IMR-90 (cell line): ENCODE results near the gene RAB40C. TPM values are rescaled to one million over a fixed set of nuclear protein-coding genes. Genes with fewer than 3 reads are reported as not detected.

ENCODE experiments used
- ATAC-seq: fragments of 200-7000 bp; cut with Tn5 transposase; 2 replicates; pipeline ENCODE4 v1.9.1; 2020; ENCODE audit warnings: low read depth, mild to moderate bottlenecking, moderate library complexity
- BruUV-seq: library from RNA; stranded (reverse); fragments of 400-500 nt; replicated peaks from 2 replicates; lab custom pipeline; 2021; lab: Mats Ljungman, UMichigan
- CTCF ChIA-PET: fragments of 300-600 bp; formaldehyde crosslinking; extraction: SDS; loops from one replicate; lab custom pipeline; 2021; ENCODE audit warnings: antibody characterized with exemption; lab: Yijun Ruan, JAX
- POLR2A ChIA-PET: fragments of 300-600 bp; sonication (Branson Sonifier 250); formaldehyde crosslinking; loops from one replicate; lab custom pipeline; 2022; ENCODE audit warnings: antibody characterized with exemption; ENCODE audit not compliant: unreplicated experiment; lab: Charles Lee
- DNase-seq: peaks from one replicate; pipeline ENCODE4 v3.0.0; 2013
- H2AFZ ChIP-seq: replicated peaks from 2 replicates; pipeline ENCODE3; 2013; ENCODE audit warnings: low read length, mild to moderate bottlenecking; ENCODE audit not compliant: poor library complexity
- H2AK5ac ChIP-seq: 2 replicates; pipeline ENCODE4 v1.6.1; 2013; ENCODE audit warnings: low read depth, low read length, inconsistent platforms
- H2AK9ac ChIP-seq: replicated peaks from 2 replicates; pipeline ENCODE3; 2013; ENCODE audit warnings: mild to moderate bottlenecking, low read depth, low read length, moderate library complexity; ENCODE audit not compliant: poor library complexity
- H2BK120ac ChIP-seq: 2 replicates; pipeline ENCODE4 v1.6.1; 2013; ENCODE audit warnings: low read depth, low read length, inconsistent platforms
- H2BK15ac ChIP-seq: 3 replicates; pipeline ENCODE4 v1.6.1; 2013; ENCODE audit warnings: low read depth, low read length, inconsistent platforms
- H2BK20ac ChIP-seq: 2 replicates; pipeline ENCODE4 v1.6.1; 2013; ENCODE audit warnings: low read depth, mild to moderate bottlenecking, inconsistent platforms, low read length, moderate library complexity
- H2BK5ac ChIP-seq: 2 replicates; pipeline ENCODE4 v1.6.1; 2013; ENCODE audit warnings: mild to moderate bottlenecking, low read depth, low read length, inconsistent platforms; ENCODE audit not compliant: poor library complexity, severe bottlenecking
- H3K14ac ChIP-seq: replicated peaks from 2 replicates; pipeline ENCODE4 v1.6.1; 2013; ENCODE audit warnings: low read depth, low read length, inconsistent platforms
- H3K18ac ChIP-seq: 2 replicates; pipeline ENCODE4 v1.6.1; 2013; ENCODE audit warnings: low read depth, low read length, control low read depth
- H3K23ac ChIP-seq: 2 replicates; pipeline ENCODE4 v1.6.1; 2013; ENCODE audit warnings: low read depth, low read length, inconsistent platforms
- H3K27ac ChIP-seq: 2 replicates; pipeline ENCODE4 v1.5.1; 2013; ENCODE audit warnings: mild to moderate bottlenecking, control low read depth, low read length; ENCODE audit not compliant: insufficient read depth
- H3K27me3 ChIP-seq: 2 replicates; pipeline ENCODE4 v1.6.1; 2013; ENCODE audit warnings: low read length; ENCODE audit not compliant: control insufficient read depth, insufficient read depth
- H3K36me3 ChIP-seq: 2 replicates; pipeline ENCODE4 v1.6.1; 2013; ENCODE audit warnings: low read length, mixed read lengths; ENCODE audit not compliant: control insufficient read depth, insufficient read depth
- H3K4ac ChIP-seq: 2 replicates; pipeline ENCODE4 v1.6.1; 2013; ENCODE audit warnings: low read depth, low read length, inconsistent platforms
- H3K4me1 ChIP-seq: 2 replicates; pipeline ENCODE4 v1.6.1; 2013; ENCODE audit warnings: low read length, mixed read lengths; ENCODE audit not compliant: control insufficient read depth, insufficient read depth
- H3K4me2 ChIP-seq: 2 replicates; pipeline ENCODE4 v1.6.1; 2013; ENCODE audit warnings: low read depth, mild to moderate bottlenecking, control low read depth, low read length, moderate library complexity
- H3K4me3 ChIP-seq: 2 replicates; pipeline ENCODE4 v1.5.1; 2013; ENCODE audit warnings: low read depth, mild to moderate bottlenecking, control low read depth, low read length, moderate library complexity; ENCODE audit not compliant: insufficient read depth
- H3K56ac ChIP-seq: 2 replicates; pipeline ENCODE4 v1.6.1; 2013; ENCODE audit warnings: low read length, inconsistent platforms; ENCODE audit not compliant: insufficient read depth; ENCODE audit errors: extremely low read depth
- H3K79me1 ChIP-seq, 2 experiments: 2 replicates each; pipeline ENCODE4 v1.6.1; 2013; ENCODE audit warnings: low read length in 2 of 2, inconsistent platforms in 1 of 2, low read depth in 1 of 2
- H3K9ac ChIP-seq: 2 replicates; pipeline ENCODE4 v1.6.1; 2013; ENCODE audit warnings: low read depth, low read length, control low read depth
- H3K9me1 ChIP-seq: 2 replicates; pipeline ENCODE4 v1.6.1; 2013; ENCODE audit warnings: low read length, inconsistent platforms; ENCODE audit not compliant: insufficient read depth
- H3K9me3 ChIP-seq: 2 replicates; pipeline ENCODE4 v1.6.1; 2013; ENCODE audit warnings: low read length; ENCODE audit not compliant: control insufficient read depth, insufficient read depth
- H4K20me1 ChIP-seq: 2 replicates; pipeline ENCODE4 v1.6.1; 2013; ENCODE audit warnings: low read length, inconsistent platforms; ENCODE audit not compliant: insufficient read depth
- H4K5ac ChIP-seq: 2 replicates; pipeline ENCODE4 v1.6.1; 2013; ENCODE audit warnings: mild to moderate bottlenecking, low read depth, low read length, control low read depth
- H4K8ac ChIP-seq, 2 experiments: 2 replicates each; pipeline ENCODE4 v1.6.1; 2013; ENCODE audit warnings: low read depth in 2 of 2, low read length in 2 of 2, control low read depth in 1 of 2, inconsistent platforms in 1 of 2
- H4K91ac ChIP-seq: 2 replicates; pipeline ENCODE4 v1.6.1; 2013; ENCODE audit warnings: low read depth, low read length, inconsistent platforms; ENCODE audit not compliant: insufficient read depth
- CEBPB ChIP-seq: IDR thresholded peaks from 2 replicates; pipeline ENCODE4 v1.6.1; 2012; ENCODE audit warnings: low read depth, low read length, improper control_type of control experiment
- MAZ ChIP-seq: IDR thresholded peaks from 2 replicates; pipeline ENCODE4 v1.6.1; 2012; ENCODE audit warnings: low read depth, mild to moderate bottlenecking, low read length, improper control_type of control experiment, moderate library complexity, borderline replicate concordance
- MXI1 ChIP-seq: IDR thresholded peaks from 2 replicates; pipeline ENCODE4 v1.6.1; 2012; ENCODE audit warnings: low read depth, mild to moderate bottlenecking, low read length, moderate library complexity, borderline replicate concordance
- NFE2L2 ChIP-seq: fragments of 150-350 bp; IDR thresholded peaks from 2 replicates; pipeline ENCODE4 v1.6.1; 2016; ENCODE audit warnings: low read depth, mild to moderate bottlenecking, low read length
- POLR2A ChIP-seq: IDR thresholded peaks from 2 replicates; pipeline ENCODE4 v1.6.1; 2012; ENCODE audit warnings: mild to moderate bottlenecking, low read depth, low read length
- RFX5 ChIP-seq: IDR thresholded peaks from 2 replicates; pipeline ENCODE4 v1.8.0; 2012; ENCODE audit warnings: low read depth, mild to moderate bottlenecking, low read length, moderate library complexity
- WGBS, 2 experiments: methylation state at CpG; one replicate each; pipeline versions ENCODE4 v1.1.5 to v1.1.7; 2013; ENCODE audit warnings: missing lambda C conversion rate in 2 of 2; ENCODE audit not compliant: insufficient read length in 1 of 2; ENCODE audit errors: extremely low coverage in 2 of 2; 5-methylcytosine and 5-hydroxymethylcytosine counted together
- dilution Hi-C: fragments of 300-500 bp; cut with HindIII; formaldehyde crosslinking; loops from one replicate; pipeline ENCODE4 v1.14.3; 2018; ENCODE audit warnings: low sequenced_read_pairs; ENCODE audit not compliant: unreplicated experiment
- in situ Hi-C: fragments of 300-500 bp; cut with MboI; formaldehyde crosslinking; loops from 3 replicates; pipeline ENCODE4 v1.14.3; 2019; ENCODE audit warnings: low sequenced_read_pairs, inconsistent platforms, mixed read lengths
- intact Hi-C: fragments of 100-400 bp; cut with micrococcal nuclease; formaldehyde crosslinking; loops from 2 replicates; pipeline ENCODE4 v1.10.0; 2022
- polyA plus RNA-seq, 3 experiments: library from polyadenylated mRNA; depleted of rRNA; stranded (reverse); fragments of >200 nt; gene quantifications; 2 replicates each; pipeline ENCODE4 v1.2.3, GENCODE V29; 2012; ENCODE audit warnings: low replicate concordance in 1 of 3
- total RNA-seq: library from RNA; depleted of rRNA; stranded (reverse); fragments of >200 nt; gene quantifications from 2 replicates; pipeline ENCODE4 v1.2.3, GENCODE V29; 2012
- TF ChIP-seq, protein P1 (sequence below): conservative IDR thresholded peaks from 2 replicates; pipeline ENCODE4 v1.5.1; 2012; ENCODE audit warnings: mild to moderate bottlenecking, low read depth, low read length, improper control_type of control experiment
- TF ChIP-seq, protein P2 (sequence below): fragments of 150-350 bp; IDR thresholded peaks from 2 replicates; pipeline ENCODE4 v1.6.1; 2017; ENCODE audit warnings: mild to moderate bottlenecking, antibody characterized with exemption, low read length, low read depth

Gene RAB40C
- total and polyA plus RNA-seq, 2 of the 4 experiments (the other 2 are of a cell fraction), result 6.8 to 13.7 TPM

DNA sequence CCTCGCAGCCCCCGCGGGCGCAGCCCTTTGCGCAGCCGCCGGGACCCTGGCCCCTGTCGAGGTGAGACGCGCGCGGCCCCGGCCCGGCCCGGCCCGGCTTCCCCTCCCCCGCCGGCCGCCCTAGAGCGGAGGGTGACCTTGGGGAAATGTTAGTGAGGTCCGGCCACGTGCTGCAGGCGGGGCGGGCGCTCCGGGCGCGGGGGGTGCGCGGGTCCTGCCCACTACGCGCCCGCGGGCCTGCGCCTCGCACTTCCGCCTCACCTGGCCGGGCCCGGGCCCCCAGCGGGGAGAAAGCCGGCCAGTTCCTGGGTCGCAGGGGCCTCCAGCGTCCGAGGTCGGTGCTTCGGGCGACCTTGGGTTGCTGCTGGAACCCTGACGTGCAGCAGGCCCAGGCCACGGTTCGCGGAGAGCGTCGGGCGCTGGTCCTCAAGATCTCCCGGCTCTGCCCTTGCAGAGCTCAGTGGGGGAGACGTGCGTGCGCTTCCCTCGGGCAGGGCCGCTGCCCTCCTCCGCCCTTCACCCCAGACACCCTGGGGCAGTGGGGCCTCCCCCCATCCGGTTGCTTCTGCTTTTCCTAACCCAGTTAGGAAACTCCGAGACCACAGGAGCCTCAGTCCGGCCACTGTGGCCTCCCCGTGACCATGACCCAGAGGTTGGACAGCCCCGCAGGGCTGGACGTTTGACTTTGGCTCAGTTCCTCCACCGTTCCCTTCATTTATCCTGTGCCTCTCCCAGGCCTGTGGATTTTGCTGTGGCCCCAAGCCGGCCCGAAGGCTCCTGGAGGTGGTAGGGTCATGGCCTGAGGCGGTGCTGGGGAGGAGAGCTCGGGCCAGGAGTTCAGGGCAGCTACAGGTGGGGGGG, 52.6 kb downstream of the RAB40C start:
- TF ChIP-seq NFE2L2 (no peak), MAZ (no peak), MXI1 (peak; percentile 66; the same call in 1 of the 2 replicates), POLR2A (no peak), CEBPB (no peak), RFX5 (no peak)
- TF ChIP-seq, protein P1, sequence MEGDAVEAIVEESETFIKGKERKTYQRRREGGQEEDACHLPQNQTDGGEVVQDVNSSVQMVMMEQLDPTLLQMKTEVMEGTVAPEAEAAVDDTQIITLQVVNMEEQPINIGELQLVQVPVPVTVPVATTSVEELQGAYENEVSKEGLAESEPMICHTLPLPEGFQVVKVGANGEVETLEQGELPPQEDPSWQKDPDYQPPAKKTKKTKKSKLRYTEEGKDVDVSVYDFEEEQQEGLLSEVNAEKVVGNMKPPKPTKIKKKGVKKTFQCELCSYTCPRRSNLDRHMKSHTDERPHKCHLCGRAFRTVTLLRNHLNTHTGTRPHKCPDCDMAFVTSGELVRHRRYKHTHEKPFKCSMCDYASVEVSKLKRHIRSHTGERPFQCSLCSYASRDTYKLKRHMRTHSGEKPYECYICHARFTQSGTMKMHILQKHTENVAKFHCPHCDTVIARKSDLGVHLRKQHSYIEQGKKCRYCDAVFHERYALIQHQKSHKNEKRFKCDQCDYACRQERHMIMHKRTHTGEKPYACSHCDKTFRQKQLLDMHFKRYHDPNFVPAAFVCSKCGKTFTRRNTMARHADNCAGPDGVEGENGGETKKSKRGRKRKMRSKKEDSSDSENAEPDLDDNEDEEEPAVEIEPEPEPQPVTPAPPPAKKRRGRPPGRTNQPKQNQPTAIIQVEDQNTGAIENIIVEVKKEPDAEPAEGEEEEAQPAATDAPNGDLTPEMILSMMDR, result no peak
- TF ChIP-seq, protein P2, sequence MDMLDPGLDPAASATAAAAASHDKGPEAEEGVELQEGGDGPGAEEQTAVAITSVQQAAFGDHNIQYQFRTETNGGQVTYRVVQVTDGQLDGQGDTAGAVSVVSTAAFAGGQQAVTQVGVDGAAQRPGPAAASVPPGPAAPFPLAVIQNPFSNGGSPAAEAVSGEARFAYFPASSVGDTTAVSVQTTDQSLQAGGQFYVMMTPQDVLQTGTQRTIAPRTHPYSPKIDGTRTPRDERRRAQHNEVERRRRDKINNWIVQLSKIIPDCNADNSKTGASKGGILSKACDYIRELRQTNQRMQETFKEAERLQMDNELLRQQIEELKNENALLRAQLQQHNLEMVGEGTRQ, result peak; percentile 62
- Histone ChIP-seq H3K27me3 (no peaks in the 10 kb centered on the region), H3K9me1 (peaks cover 10% of the 10 kb centered on the region; the same call in 1 of the 2 replicates), H2BK15ac (no peak overlapping the region), H3K9me3 (no peaks in the 10 kb centered on the region), H3K4me3 (peak overlapping the region; percentile 100), H3K56ac (no peak overlapping the region), H3K4me1 (peaks cover 11% of the 10 kb centered on the region), H4K5ac (peak overlapping the region; percentile 55), H3K27ac (peak overlapping the region; percentile 37; the same call in 1 of the 2 replicates), H3K36me3 (no peaks in the 10 kb centered on the region), H2BK120ac (no peak overlapping the region), H2AK9ac (peak overlapping the region; percentile 91), H2BK20ac (no peak overlapping the region), H2AFZ (peak overlapping the region; percentile 90), H4K20me1 (no peaks in the 10 kb centered on the region; the same call in 1 of the 2 replicates), H2BK5ac (peak overlapping the region; percentile 13), H3K14ac (peak overlapping the region; percentile 6; the same call in 1 of the 2 replicates), H4K91ac (no peak overlapping the region; the same call in 1 of the 2 replicates), H3K4me2 (peak overlapping the region; percentile 76), H3K4ac (no peak overlapping the region), H2AK5ac (peak overlapping the region; percentile 24), H3K79me1 (peaks cover 3 to 37% of the 10 kb centered on the region in 2 experiments; a peak in 2 of 4 replicates), H3K18ac (no peak overlapping the region), H3K9ac (peak overlapping the region; percentile 79), H3K23ac (0 out of 2 replicates have a peak overlapping the region, but pooled peaks have one; percentile 66), H4K8ac (peak overlapping the region; percentile 77 to 92; a peak in 3 of 4 replicates)
- DNase-seq, result no peak
- ATAC-seq, result peak; percentile 36
- CTCF ChIA-PET, result interaction anchor here (0.6 kb wide), 1 partner anchor 256 kb away, joined by 3 read pairs; no protein-coding TSS in a partner anchor
- in situ Hi-C loops (loop anchor here (10.0 kb wide), 1 partner anchor 248 kb away; the partner anchor contains the start of gene NME4), dilution Hi-C loops (no loop called here), intact Hi-C loops (no loop called here)
- POLR2A ChIA-PET, result no interaction called here
- no TSS peak for BruUV-seq
- WGBS, 2 experiments, result 9% methylated on average over 43 of the region's 72 CpGs; no CpG with 5 or more reads in 1 of the 2 experiments
